Measurements from ENCODE around the gene PTPRF.
"Not testable (repeated sequence)": the region's sequence is repeated elsewhere in the genome, so short reads cannot be mapped to it uniquely, and the experiment has no call there.

The PTPRF gene

GRCh38 chr1:43530483-43531106 lies at the start of gene PTPRF:
Gene PTPRF, plus strand, starts transcription at chr1:43530883. Its CDS starts 14,193 bp downstream, at chr1:43545076.
- peak; percentile 63 for DNase-seq

DNA sequence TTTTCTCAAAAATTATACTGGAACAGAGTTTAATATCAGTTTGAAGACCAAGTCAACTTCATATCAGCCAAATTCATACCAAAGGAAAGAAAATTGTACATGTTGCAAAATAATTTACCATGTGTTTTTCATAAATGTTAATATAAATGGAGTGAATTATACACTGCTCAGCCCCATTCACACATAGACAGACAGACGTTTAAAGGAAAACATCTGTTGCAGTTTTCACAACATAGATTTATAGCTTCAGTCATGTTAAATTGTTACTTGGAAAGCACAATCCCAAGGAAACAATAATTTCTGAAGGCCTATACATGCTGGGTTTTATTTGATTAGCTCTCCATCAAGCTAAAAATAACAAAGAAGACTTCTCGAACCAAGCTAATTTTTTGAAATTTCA lies 49.2 kb upstream of the PTPRF start:
- DNase-seq = no peak

GRCh38 chr1:43482215-43482614 lies 48.5 kb upstream of the PTPRF start:
- DNase-seq = no peak

- DNase-seq = no peak
Observed at GRCh38 chr1:43484367-43484766, 46.3 kb upstream of the PTPRF start.

DNA sequence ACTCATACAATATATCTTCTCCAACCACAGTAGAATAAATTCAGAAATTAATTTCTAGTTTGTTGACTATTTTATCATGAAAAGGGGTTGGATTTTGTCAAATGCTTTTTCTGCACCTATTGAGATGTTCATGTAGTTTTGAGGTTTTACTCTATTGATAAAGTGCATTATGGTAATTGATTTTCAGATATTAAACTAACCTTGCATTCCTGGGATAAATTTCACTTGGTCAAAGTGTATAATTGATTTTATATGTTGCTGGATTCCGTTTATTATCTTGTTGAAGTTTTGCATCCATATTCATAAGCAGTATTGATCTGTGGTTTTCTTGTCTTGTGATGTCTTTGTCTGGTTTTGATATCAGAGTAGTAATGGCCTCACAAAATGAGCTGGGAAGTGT lies 42.5 kb upstream of the PTPRF start:
- no peak for DNase-seq

DNA sequence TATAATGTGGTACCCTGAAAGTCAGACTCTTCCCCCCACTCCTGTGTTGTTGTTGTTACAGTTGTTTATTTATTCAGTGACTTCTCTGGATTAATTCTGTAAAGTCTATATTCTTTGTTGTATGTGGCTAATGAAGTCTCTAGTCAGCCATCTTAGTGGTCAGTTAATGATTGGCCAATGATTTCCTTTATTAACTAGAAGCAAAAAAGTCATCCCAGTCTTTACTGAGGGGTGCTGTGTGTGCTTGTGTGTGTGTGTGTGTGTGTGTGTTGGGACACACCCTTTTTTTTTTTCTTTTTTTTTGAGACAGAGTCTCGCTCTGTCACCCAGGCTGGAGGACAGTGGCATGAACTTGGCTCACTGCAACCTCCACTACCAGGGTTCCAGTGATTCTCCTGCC lies 39.6 kb upstream of the PTPRF start:
- no peak for DNase-seq

- no peak for DNase-seq
Observed at GRCh38 chr1:43492826-43493225, 37.9 kb upstream of the PTPRF start.

- DNase-seq = no peak
Observed at GRCh38 chr1:43493661-43494450, 36.8 kb upstream of the PTPRF start.

- no peak for DNase-seq
Observed at GRCh38 chr1:43495204-43495603, 35.5 kb upstream of the PTPRF start.

GRCh38 chr1:43499898-43500297 lies 30.8 kb upstream of the PTPRF start:
- no peak for DNase-seq

GRCh38 chr1:43501806-43502205 lies 28.9 kb upstream of the PTPRF start:
- DNase-seq = not testable (repeated sequence)

GRCh38 chr1:43503534-43503933 lies 27.1 kb upstream of the PTPRF start:
- DNase-seq = no peak

GRCh38 chr1:43505077-43505780 lies 25.5 kb upstream of the PTPRF start:
- no peak for DNase-seq

DNA sequence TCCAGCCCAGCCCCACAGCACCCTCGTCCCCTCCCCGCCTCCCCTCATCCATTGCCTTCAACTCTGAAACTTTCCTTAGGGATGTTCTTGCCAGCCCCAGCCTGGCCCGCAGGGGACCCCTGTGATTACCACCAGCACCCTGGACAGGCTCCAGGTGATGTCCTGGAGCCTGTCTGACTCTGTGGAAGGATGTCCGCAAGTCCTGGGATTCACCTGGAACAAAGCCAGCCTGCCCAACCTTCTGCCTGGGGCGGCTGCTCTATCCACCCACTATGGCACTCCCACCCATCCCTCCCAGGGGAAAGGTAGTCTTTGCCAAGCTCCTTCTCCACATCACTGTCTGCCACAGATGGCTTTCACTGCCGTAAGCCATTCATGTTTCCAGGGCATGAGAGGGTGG lies 24.4 kb upstream of the PTPRF start:
- DNase-seq = no peak

DNA sequence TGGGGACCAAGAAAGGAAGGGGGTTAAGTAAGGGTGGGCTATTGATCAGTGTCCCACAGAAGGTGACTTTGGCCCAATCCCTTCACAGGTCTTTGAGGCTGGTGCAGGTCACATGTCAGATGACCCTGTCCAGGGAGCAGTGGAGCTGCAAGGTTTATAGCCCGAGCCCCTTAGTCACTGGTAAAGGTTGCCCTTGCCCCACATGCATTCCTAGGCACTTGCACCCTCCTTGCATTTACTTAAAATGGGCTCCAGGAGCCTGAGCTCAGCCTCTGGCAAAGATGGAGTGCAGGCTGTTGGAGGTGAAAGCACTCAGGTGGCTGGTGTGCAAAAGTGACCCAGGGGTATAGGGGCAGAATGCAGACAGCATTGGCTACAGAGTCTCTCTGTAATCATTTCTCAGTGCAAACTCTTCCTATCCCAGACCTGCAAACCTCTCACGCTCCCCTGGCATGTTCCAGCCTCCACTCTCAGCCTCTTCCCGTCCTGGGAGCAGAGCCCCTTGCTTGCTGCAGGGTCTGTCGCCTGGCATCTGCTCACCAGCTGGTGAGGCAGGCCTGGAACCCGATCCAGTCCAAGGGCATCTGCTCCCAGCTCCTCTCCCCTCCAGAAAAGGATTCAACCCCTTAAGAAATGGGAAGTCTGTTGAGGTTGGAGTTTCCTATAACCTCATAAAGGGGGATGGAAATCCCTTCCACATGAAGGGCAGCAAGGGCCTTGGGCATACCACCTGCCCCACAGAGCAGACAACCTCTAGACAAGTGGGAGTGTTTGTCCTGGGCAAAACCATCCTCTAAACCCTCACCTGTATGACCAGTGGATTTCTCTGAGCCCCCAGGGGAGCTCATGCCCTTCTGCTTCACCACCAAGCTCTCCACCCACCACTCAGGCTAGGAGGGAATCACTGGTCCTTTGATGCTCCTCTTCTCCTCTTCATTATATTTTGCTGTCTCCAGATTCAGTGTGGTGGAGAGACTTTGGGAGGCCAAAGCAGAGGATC lies 23.1 kb upstream of the PTPRF start:
- DNase-seq = no peak

DNA sequence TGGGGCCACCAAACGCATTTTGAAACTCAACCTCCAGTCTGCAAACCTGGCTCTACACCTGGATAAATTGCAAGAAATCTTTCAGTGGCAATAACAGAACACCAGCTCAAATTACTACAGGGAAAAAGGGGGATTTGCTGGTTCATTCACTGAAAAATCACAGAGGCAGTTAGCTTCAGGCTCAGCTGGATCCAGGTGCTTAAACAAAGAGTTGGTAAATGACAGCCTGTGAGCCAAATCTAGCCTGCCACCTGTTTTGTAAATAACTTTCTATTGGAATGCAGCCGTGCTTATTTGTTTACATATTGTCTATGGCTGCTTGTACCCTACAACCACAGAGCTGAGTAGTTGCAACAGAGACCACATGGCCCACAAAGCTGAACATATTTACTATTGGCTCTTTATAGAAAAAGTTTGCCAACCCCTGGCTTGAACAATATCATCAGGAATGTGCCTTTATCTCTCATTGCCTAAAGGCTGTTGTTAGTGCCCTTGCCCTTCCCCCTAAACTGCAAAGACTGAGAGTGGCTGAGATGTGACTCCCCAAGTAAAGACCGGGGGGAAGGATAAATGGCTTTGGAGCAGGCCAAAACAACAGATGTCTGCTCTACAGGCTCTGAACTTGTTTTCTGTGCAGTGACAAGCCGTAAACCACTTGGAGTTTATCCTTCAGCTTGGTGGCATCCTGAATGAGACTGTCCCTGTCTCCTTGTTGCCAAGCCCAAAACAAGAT lies 21.5 kb upstream of the PTPRF start:
- DNase-seq = no peak

DNA sequence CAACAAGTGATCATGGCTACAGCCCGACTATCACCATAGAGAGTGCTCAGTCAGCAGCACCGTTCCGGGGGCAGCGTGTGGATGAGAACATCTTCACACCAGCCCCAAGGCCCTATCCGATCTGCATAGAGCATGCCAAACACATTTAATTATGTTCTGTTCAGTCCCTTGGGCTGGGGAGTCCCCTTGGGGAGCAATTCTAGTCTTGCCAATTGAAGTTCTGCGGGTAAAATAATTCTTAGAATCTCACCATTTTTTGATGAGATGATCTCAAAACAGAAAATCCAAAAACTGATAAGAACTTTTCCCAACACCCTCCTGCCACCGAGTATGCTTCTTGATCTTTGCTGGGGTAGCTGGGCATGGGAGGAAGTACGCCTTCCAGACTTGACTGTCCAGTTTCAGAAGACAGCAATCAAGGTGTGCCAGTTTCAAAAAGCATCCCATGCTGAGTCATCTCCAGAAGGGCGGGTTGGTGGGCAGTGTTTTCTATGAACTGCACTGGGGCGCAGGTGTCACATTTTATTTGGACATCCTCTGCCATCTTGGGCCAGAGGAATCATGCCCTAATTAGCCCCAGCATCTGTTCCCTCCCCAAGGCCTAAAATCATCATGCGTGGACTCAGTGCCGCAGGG lies 20.8 kb upstream of the PTPRF start:
- no peak for DNase-seq

- no peak for DNase-seq
Observed at GRCh38 chr1:43510621-43511020, 20.1 kb upstream of the PTPRF start.

DNA sequence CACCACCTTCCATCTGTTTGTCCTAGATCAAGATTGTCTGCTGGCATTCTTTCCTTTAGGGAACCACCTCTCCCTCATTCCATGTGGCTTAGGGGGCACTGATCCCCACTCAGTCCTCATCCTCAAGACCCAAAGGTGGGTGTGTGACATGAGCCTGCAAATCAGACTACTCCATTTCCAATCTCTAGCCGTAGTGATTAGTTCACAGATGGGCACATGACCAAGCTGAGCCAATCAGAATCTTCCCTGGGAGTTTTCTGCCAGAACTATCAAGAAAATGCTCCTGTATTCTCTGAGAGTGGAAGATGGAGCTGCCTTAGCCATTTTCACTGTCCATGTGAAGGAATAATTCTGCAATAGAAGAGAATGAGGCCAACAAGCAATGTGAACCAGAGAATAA lies 19.3 kb upstream of the PTPRF start:
- no peak for DNase-seq

DNA sequence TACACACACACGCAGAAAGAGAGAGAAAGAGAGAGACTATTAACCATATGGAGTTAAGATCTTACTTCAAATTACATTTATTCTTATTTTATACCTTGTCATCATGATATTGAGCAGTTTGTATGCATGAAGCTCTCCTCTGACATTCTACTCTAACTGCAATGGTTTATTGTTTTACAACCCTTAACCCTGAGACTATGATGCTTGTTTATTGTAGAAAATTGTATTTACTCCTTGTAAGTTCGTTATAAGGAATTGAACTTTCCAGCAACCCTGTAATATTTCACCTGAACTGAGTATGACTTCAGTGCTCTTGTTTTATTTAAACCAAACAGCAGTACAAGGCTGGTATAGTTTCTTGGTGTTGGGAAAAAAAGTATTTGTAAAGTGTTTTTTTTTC lies 18.6 kb upstream of the PTPRF start:
- DNase-seq = no peak

- DNase-seq = no peak
Observed at GRCh38 chr1:43512681-43513080, 18.0 kb upstream of the PTPRF start.
